AG04450 (cell line): ENCODE results near the gene BTAF1. TPM values are rescaled to one million over a fixed set of nuclear protein-coding genes. Genes with fewer than 3 reads are reported as not detected.
A peak's percentile ranks its signal among the peaks of the same experiment; 100 is the strongest.

Experiments used
- CTCF ChIA-PET: fragments of 300-600, 350-600 bp; formaldehyde crosslinking; extraction: SDS; loops from one replicate; lab custom pipeline; 2022; ENCODE audit warnings: antibody characterized with exemption, inconsistent platforms; lab: Charles Lee
- POLR2A ChIA-PET: fragments of 350-600 bp; formaldehyde crosslinking; extraction: SDS; loops from one replicate; lab custom pipeline; 2021; ENCODE audit warnings: antibody characterized with exemption, inconsistent platforms; lab: Yijun Ruan, JAX
- DNase-seq: peaks from one replicate; pipeline ENCODE4 v3.0.0-alpha.2; 2011; ENCODE audit warnings: low read depth, low spot score
- H3K27ac ChIP-seq: one replicate; pipeline ENCODE4 v1.5.1; 2012; ENCODE audit warnings: low read depth, low read length, control low read depth
- H3K27me3 ChIP-seq: one replicate; pipeline ENCODE4 v1.6.0; 2012; ENCODE audit warnings: low read length; ENCODE audit not compliant: control insufficient read depth, insufficient read depth
- H3K4me3 ChIP-seq: 2 replicates; pipeline ENCODE4 v1.5.1; 2011; ENCODE audit warnings: mild to moderate bottlenecking, low read depth, low read length, control low read depth
- H3K9me3 ChIP-seq: 2 replicates; pipeline ENCODE4 v1.5.1; 2012; ENCODE audit warnings: low read length; ENCODE audit not compliant: control insufficient read depth, insufficient read depth
- CTCF ChIP-seq: IDR thresholded peaks from 2 replicates; pipeline ENCODE4 v1.5.1; 2011; ENCODE audit warnings: low read depth, low read length, control low read depth, inconsistent platforms
- polyA plus RNA-seq: library from polyadenylated mRNA; depleted of rRNA; stranded (reverse); fragments of >200 nt; gene quantifications from 2 replicates; pipeline ENCODE4 v1.2.3, GENCODE V29; 2011

BTAF1 gene
- polyA plus RNA-seq, 1 experiment: 35.0 TPM

GRCh38 chr10:91880310-91880709, 43.3 kb upstream of the BTAF1 start:
- no peak overlapping the region for H3K4me3 ChIP-seq
- H3K27me3 ChIP-seq: no peaks in the 10 kb centered on the region
- H3K27ac ChIP-seq: no peak overlapping the region
- POLR2A ChIA-PET: no interaction called here
- CTCF ChIA-PET: no interaction called here
- H3K9me3 ChIP-seq: no peaks in the 10 kb centered on the region
- no peak for DNase-seq
- no peak for TF ChIP-seq CTCF

GRCh38 chr10:91883549-91884444, 39.8 kb upstream of the BTAF1 start:
- CTCF ChIA-PET: interaction anchor here (1.5 kb wide), 1 partner anchor 249 kb away, joined by 4 read pairs; no protein-coding TSS in a partner anchor
- no peak for TF ChIP-seq CTCF
- POLR2A ChIA-PET: no interaction called here
- Histone ChIP-seq H3K27me3 (no peaks in the 10 kb centered on the region), H3K9me3 (no peaks in the 10 kb centered on the region), H3K27ac (no peak overlapping the region), H3K4me3 (no peak overlapping the region)
- no peak for DNase-seq

GRCh38 chr10:91884536-91884935, 39.0 kb upstream of the BTAF1 start:
- no peak for TF ChIP-seq CTCF
- H3K9me3 ChIP-seq: no peaks in the 10 kb centered on the region
- DNase-seq: no peak
- H3K4me3 ChIP-seq: no peak overlapping the region
- no peaks in the 10 kb centered on the region for H3K27me3 ChIP-seq
- ChIA-PET CTCF (interaction anchor here (1.5 kb wide), 1 partner anchor 249 kb away, joined by 4 read pairs; no protein-coding TSS in a partner anchor), POLR2A (no interaction called here)
- H3K27ac ChIP-seq: no peak overlapping the region

GRCh38 chr10:91885362-91886079, 38.0 kb upstream of the BTAF1 start:
- no peak for DNase-seq
- ChIA-PET CTCF (interaction anchor here (1.5 kb wide), 1 partner anchor 250 kb away, joined by 4 read pairs; no protein-coding TSS in a partner anchor), POLR2A (no interaction called here)
- H3K27ac ChIP-seq: no peak overlapping the region
- no peak for TF ChIP-seq CTCF
- H3K9me3 ChIP-seq: no peaks in the 10 kb centered on the region
- H3K4me3 ChIP-seq: no peak overlapping the region
- no peaks in the 10 kb centered on the region for H3K27me3 ChIP-seq

- Histone ChIP-seq H3K4me3 (peak overlapping the region; percentile 67), H3K27me3 (no peaks in the 10 kb centered on the region), H3K27ac (no peak overlapping the region), H3K9me3 (no peaks in the 10 kb centered on the region)
- TF ChIP-seq CTCF: no peak
- DNase-seq: no peak
- ChIA-PET CTCF (interaction anchor here (0.8 kb wide), 1 partner anchor 21 kb away, joined by 4 read pairs; no protein-coding TSS in a partner anchor), POLR2A (interaction anchor here (0.7 to 0.9 kb wide), 2 partner anchors 9 to 21 kb away, joined by 3 read pairs; no protein-coding TSS in a partner anchor)
Observed at GRCh38 chr10:91886954-91887271, 36.7 kb upstream of the BTAF1 start.
